Activated naive CD4-positive, alpha-beta T cell treated with anti-CD3 and anti-CD28 coated beads, Interleukin-2, amount 10 ng/mL, durations not matched to agents 7 days and 5 days (primary cell): ENCODE data around the gene ARRDC3.

ENCODE experiments used
- CTCF ChIA-PET: fragments of 350-600 bp; sonication (Branson Sonifier 250); formaldehyde crosslinking; loops from one replicate; lab custom pipeline; 2021; ENCODE audit warnings: antibody characterized with exemption; lab: Charles Lee
- DNase-seq: peaks from one replicate; pipeline ENCODE4 v3.0.0-alpha.2; 2020
- H3K27ac Mint-ChIP-seq: one replicate; pipeline ENCODE4 v1.8.0; 2021; ENCODE audit warnings: mild to moderate bottlenecking, moderate library complexity, mixed read lengths
- H3K27me3 Mint-ChIP-seq: one replicate; pipeline ENCODE4 v1.8.0; 2021; ENCODE audit warnings: mild to moderate bottlenecking, mixed read lengths
- H3K36me3 Mint-ChIP-seq: one replicate; pipeline ENCODE4 v1.8.0; 2021; ENCODE audit warnings: mixed read lengths
- H3K4me1 Mint-ChIP-seq: one replicate; pipeline ENCODE4 v1.8.0; 2021; ENCODE audit warnings: mixed read lengths
- H3K4me3 Mint-ChIP-seq: one replicate; pipeline ENCODE4 v1.8.0; 2021; ENCODE audit warnings: mild to moderate bottlenecking, moderate library complexity, mixed read lengths
- H3K9me3 Mint-ChIP-seq: one replicate; pipeline ENCODE4 v1.8.0; 2021; ENCODE audit warnings: mixed read lengths

The ARRDC3 gene

GRCh38 chr5:91380491-91381238 lies 2.5 kb downstream of the ARRDC3 start:
- Mint-ChIP-seq H3K4me1 (peaks cover 37% of the 10 kb centered on the region), H3K27ac (peak overlapping the region; percentile 100)

GRCh38 chr5:91379914-91380490 lies 3.1 kb downstream of the ARRDC3 start:
- Mint-ChIP-seq H3K4me3 (peak overlapping the region; percentile 87), H3K27me3 (no peaks in the 10 kb centered on the region), H3K9me3 (no peaks in the 10 kb centered on the region), H3K27ac (peak overlapping the region; percentile 100), H3K36me3 (peaks cover 23% of the 10 kb centered on the region), H3K4me1 (peaks cover 36% of the 10 kb centered on the region)
- peak; percentile 95 for DNase-seq
- CTCF ChIA-PET: interaction anchor here (0.9 kb wide), 2 partner anchors 65 to 100 kb away, joined by 3 read pairs; no protein-coding TSS in a partner anchor

More at GRCh38 chr5:91380491-91381238, 2.5 kb downstream of the ARRDC3 start:
- DNase-seq: peak; percentile 99
- Mint-ChIP-seq H3K27me3 (no peaks in the 10 kb centered on the region), H3K36me3 (peaks cover 21% of the 10 kb centered on the region), H3K9me3 (no peaks in the 10 kb centered on the region), H3K4me3 (peak overlapping the region; percentile 87)
- CTCF ChIA-PET: interaction anchor here (0.9 to 1.0 kb wide), 2 partner anchors 9 to 100 kb away, joined by 3 read pairs; no protein-coding TSS in a partner anchor

- peak overlapping the region; percentile 87 for H3K4me3 Mint-ChIP-seq
- H3K27ac Mint-ChIP-seq: peak overlapping the region; percentile 99
- CTCF ChIA-PET: interaction anchor here (0.9 kb wide), 2 partner anchors 65 to 99 kb away, joined by 3 read pairs; no protein-coding TSS in a partner anchor
- H3K27me3 Mint-ChIP-seq: no peaks in the 10 kb centered on the region
- H3K4me1 Mint-ChIP-seq: peaks cover 32% of the 10 kb centered on the region
- no peak for DNase-seq
- no peaks in the 10 kb centered on the region for H3K9me3 Mint-ChIP-seq
- peaks cover 30% of the 10 kb centered on the region for H3K36me3 Mint-ChIP-seq
These were observed 3.7 kb downstream of the ARRDC3 start for GRCh38 chr5:91379246-91379913.

GRCh38 chr5:91378752-91379211 lies 4.3 kb downstream of the ARRDC3 start:
- DNase-seq: no peak
- H3K4me1 Mint-ChIP-seq: peaks cover 26% of the 10 kb centered on the region

GRCh38 chr5:91374893-91375520 lies 8.1 kb downstream of the ARRDC3 start:
- CTCF ChIA-PET: interaction anchor here (0.9 to 2.3 kb wide), 3 partner anchors 10 to 155 kb away, joined by 4 to 11 read pairs (median 7); no protein-coding TSS in a partner anchor
- Mint-ChIP-seq H3K27me3 (no peaks in the 10 kb centered on the region), H3K4me3 (no peak overlapping the region), H3K9me3 (no peaks in the 10 kb centered on the region), H3K27ac (no peak overlapping the region), H3K4me1 (peaks cover 23% of the 10 kb centered on the region), H3K36me3 (peaks cover 59% of the 10 kb centered on the region)
- no peak for DNase-seq

More at GRCh38 chr5:91378752-91379211, 4.3 kb downstream of the ARRDC3 start:
- Mint-ChIP-seq H3K27ac (peak overlapping the region; percentile 99), H3K4me3 (peak overlapping the region; percentile 87), H3K36me3 (peaks cover 34% of the 10 kb centered on the region), H3K9me3 (no peaks in the 10 kb centered on the region), H3K27me3 (no peaks in the 10 kb centered on the region)
- CTCF ChIA-PET: interaction anchor here (0.7 to 1.0 kb wide), 2 partner anchors 12 to 98 kb away, joined by 3 to 4 read pairs; no protein-coding TSS in a partner anchor

- H3K27ac Mint-ChIP-seq: no peak overlapping the region
- CTCF ChIA-PET: interaction anchor here (2.3 kb wide), 1 partner anchor 154 kb away, joined by 7 read pairs; no protein-coding TSS in a partner anchor
- H3K4me3 Mint-ChIP-seq: no peak overlapping the region
- H3K36me3 Mint-ChIP-seq: peaks cover 62% of the 10 kb centered on the region
- no peak for DNase-seq
- peaks cover 18% of the 10 kb centered on the region for H3K4me1 Mint-ChIP-seq
- H3K9me3 Mint-ChIP-seq: no peaks in the 10 kb centered on the region
- no peaks in the 10 kb centered on the region for H3K27me3 Mint-ChIP-seq
These were observed 9.5 kb downstream of the ARRDC3 start for GRCh38 chr5:91373600-91373999.

GRCh38 chr5:91373006-91373405 lies 10.1 kb downstream of the ARRDC3 start:
- DNase-seq: no peak
- Mint-ChIP-seq H3K4me3 (no peak overlapping the region), H3K4me1 (peaks cover 17% of the 10 kb centered on the region), H3K9me3 (no peaks in the 10 kb centered on the region), H3K27ac (no peak overlapping the region), H3K36me3 (peaks cover 67% of the 10 kb centered on the region), H3K27me3 (no peaks in the 10 kb centered on the region)
- CTCF ChIA-PET: interaction anchor here (1.2 to 2.3 kb wide), 2 partner anchors 12 to 153 kb away, joined by 3 to 7 read pairs; no protein-coding TSS in a partner anchor

- H3K36me3 Mint-ChIP-seq: peaks cover 56% of the 10 kb centered on the region
- DNase-seq: no peak
- H3K4me1 Mint-ChIP-seq: peaks cover 2% of the 10 kb centered on the region
- no peak overlapping the region for H3K27ac Mint-ChIP-seq
- no peaks in the 10 kb centered on the region for H3K9me3 Mint-ChIP-seq
- CTCF ChIA-PET: interaction anchor here (1.5 kb wide), 1 partner anchor 16 kb away, joined by 7 read pairs; no protein-coding TSS in a partner anchor
- no peaks in the 10 kb centered on the region for H3K27me3 Mint-ChIP-seq
- H3K4me3 Mint-ChIP-seq: no peak overlapping the region
These were observed 13.6 kb downstream of the ARRDC3 start for GRCh38 chr5:91369480-91369879.

- Mint-ChIP-seq H3K9me3 (no peaks in the 10 kb centered on the region), H3K27me3 (no peaks in the 10 kb centered on the region), H3K27ac (no peak overlapping the region), H3K4me1 (peaks cover 2% of the 10 kb centered on the region), H3K36me3 (peaks cover 46% of the 10 kb centered on the region), H3K4me3 (no peak overlapping the region)
- no peak for DNase-seq
- CTCF ChIA-PET: no interaction called here
These were observed 15.0 kb downstream of the ARRDC3 start for GRCh38 chr5:91367908-91368648.

- Mint-ChIP-seq H3K27me3 (no peaks in the 10 kb centered on the region), H3K9me3 (no peaks in the 10 kb centered on the region), H3K27ac (peak overlapping the region; percentile 24), H3K4me3 (no peak overlapping the region), H3K4me1 (peaks cover 4% of the 10 kb centered on the region), H3K36me3 (peaks cover 40% of the 10 kb centered on the region)
- CTCF ChIA-PET: interaction anchor here (0.8 kb wide), 1 partner anchor 11 kb away, joined by 3 read pairs; no protein-coding TSS in a partner anchor
- DNase-seq: no peak
These were observed 15.8 kb downstream of the ARRDC3 start for GRCh38 chr5:91367344-91367743.

- peaks cover 4% of the 10 kb centered on the region for H3K9me3 Mint-ChIP-seq
- H3K27me3 Mint-ChIP-seq: no peaks in the 10 kb centered on the region
- peaks cover 8% of the 10 kb centered on the region for H3K4me1 Mint-ChIP-seq
- no peak for DNase-seq
- peaks cover 33% of the 10 kb centered on the region for H3K36me3 Mint-ChIP-seq
- H3K4me3 Mint-ChIP-seq: no peak overlapping the region
- no peak overlapping the region for H3K27ac Mint-ChIP-seq
- CTCF ChIA-PET: no interaction called here
These were observed 16.6 kb downstream of the ARRDC3 start for GRCh38 chr5:91366551-91366950.

- CTCF ChIA-PET: no interaction called here
These were observed 17.6 kb downstream of the ARRDC3 start for GRCh38 chr5:91365498-91365897.

GRCh38 chr5:91362935-91363334 lies 20.2 kb downstream of the ARRDC3 start:
- H3K36me3 Mint-ChIP-seq: peaks cover 12% of the 10 kb centered on the region
- no peak overlapping the region for H3K4me3 Mint-ChIP-seq
- peaks cover 12% of the 10 kb centered on the region for H3K4me1 Mint-ChIP-seq
- H3K27ac Mint-ChIP-seq: no peak overlapping the region
- no peak for DNase-seq
- H3K27me3 Mint-ChIP-seq: no peaks in the 10 kb centered on the region
- H3K9me3 Mint-ChIP-seq: peaks cover 17% of the 10 kb centered on the region
- CTCF ChIA-PET: no interaction called here

More at GRCh38 chr5:91365498-91365897, 17.6 kb downstream of the ARRDC3 start:
- H3K27me3 Mint-ChIP-seq: no peaks in the 10 kb centered on the region
- peaks cover 29% of the 10 kb centered on the region for H3K36me3 Mint-ChIP-seq
- H3K9me3 Mint-ChIP-seq: peaks cover 14% of the 10 kb centered on the region
- H3K27ac Mint-ChIP-seq: no peak overlapping the region
- H3K4me1 Mint-ChIP-seq: peaks cover 12% of the 10 kb centered on the region
- no peak overlapping the region for H3K4me3 Mint-ChIP-seq
- no peak for DNase-seq
